Raji (cell line): ENCODE data around the gene SECISBP2.

Experiments used
- POLR2A ChIP-seq: IDR thresholded peaks from 2 replicates; pipeline ENCODE4 v1.6.1; 2011; ENCODE audit warnings: low read depth, low read length, control low read depth; ENCODE audit not compliant: insufficient read depth

SECISBP2 gene, protein sequence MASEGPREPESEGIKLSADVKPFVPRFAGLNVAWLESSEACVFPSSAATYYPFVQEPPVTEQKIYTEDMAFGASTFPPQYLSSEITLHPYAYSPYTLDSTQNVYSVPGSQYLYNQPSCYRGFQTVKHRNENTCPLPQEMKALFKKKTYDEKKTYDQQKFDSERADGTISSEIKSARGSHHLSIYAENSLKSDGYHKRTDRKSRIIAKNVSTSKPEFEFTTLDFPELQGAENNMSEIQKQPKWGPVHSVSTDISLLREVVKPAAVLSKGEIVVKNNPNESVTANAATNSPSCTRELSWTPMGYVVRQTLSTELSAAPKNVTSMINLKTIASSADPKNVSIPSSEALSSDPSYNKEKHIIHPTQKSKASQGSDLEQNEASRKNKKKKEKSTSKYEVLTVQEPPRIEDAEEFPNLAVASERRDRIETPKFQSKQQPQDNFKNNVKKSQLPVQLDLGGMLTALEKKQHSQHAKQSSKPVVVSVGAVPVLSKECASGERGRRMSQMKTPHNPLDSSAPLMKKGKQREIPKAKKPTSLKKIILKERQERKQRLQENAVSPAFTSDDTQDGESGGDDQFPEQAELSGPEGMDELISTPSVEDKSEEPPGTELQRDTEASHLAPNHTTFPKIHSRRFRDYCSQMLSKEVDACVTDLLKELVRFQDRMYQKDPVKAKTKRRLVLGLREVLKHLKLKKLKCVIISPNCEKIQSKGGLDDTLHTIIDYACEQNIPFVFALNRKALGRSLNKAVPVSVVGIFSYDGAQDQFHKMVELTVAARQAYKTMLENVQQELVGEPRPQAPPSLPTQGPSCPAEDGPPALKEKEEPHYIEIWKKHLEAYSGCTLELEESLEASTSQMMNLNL

DNA sequence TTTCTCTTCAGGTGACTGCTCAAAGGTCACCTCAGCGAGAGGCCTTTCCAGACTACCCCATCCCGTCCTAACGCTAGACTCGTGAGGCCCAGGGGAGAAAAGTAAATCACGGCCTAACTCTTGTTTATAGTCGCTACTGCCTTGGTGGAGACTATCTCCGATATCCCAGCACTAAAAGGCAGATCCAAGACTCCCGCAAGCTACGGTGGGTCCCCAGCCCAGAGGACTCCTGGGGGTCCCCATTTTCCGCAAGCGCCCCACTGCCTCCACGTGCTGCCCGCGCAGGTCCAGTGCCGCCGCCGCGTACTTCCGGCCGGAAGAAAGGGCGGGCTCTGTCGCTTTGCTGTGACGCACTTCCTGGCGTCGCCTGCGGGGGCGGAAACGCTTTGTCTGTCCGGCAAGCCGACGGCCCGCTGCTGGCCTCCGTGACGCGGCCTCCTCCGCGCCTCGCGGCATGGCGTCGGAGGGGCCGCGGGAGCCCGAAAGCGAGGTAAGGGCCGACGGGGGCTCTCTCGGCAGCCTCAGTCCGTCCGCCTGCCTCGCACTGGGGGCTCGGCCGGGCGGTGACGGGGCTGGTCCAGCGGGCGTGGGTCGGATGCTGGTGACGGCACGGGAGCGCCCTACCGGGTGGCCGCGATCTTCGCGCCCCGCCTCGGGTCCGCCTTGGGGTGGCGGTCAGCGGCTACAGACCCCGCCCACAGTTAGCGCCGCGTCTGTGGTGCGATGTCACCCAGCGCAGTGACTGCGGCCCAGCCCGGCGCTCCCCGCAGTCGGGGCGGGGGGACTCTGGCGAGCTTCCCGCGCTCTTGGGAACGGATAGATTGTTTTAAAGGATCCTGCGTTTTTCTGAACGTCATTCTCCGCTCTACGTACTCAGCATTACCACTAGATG, at the start of gene SECISBP2:
SECISBP2 (plus strand) TSS at position 378 of the 892 bp plus-strand sequence; CDS start at position 455, 77 bp downstream.
- peak; percentile 87 for TF ChIP-seq POLR2A

DNA sequence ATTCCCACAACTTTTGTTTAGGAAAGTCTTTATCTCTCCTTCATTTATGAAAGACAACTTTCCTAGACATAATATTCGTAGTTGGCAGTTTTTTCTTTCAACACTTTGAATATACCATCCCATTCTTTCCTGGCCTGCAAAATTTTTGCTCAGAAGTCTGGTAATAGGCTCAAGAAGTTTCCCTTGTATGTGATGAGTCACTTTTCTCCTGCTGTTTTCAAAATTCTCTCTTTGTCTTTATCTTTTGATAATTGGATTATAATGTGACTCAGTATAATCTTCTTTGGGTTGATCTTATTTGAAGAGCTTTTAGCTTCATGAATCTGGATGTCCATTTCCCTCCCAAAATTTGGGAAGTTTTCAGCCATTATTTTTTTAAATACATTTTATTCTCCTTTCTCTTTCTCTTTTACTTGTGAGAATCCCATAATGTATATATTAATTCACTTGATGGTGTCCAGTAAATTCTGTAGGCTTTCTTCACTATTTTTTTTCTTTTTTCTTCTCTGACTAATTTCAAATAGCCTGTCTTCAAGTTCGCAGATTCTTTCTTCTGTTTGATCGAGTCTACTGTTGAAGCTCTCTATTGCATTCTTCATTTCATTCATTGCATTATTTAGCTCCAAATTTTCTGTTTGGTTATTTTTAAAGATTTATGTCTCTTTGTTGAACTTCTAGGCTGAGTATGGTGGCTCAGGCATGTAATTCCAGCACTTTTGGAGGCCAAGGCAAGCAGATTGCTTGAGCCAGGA, 44.6 kb upstream of the SECISBP2 start:
- TF ChIP-seq POLR2A, result no peak

DNA sequence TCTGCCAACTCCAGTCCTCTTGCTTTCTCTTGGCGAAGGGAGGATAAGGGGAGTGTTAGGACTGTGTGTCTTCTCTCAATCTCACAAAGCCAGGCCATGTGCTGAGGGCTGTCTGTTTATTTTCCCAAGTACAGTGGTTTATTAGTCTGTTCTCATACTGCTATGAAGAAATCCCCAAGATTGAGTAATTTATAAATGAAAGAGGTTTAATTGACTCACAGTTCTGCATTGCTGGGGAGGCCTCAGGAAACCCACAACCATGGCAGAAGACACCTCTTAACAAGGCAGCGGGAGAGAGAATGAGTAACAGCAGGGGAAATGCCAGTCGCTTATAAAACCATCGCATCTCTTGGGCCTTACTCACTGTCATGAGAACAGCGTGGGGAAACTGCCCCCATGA, 43.5 kb upstream of the SECISBP2 start:
- no peak for TF ChIP-seq POLR2A

DNA sequence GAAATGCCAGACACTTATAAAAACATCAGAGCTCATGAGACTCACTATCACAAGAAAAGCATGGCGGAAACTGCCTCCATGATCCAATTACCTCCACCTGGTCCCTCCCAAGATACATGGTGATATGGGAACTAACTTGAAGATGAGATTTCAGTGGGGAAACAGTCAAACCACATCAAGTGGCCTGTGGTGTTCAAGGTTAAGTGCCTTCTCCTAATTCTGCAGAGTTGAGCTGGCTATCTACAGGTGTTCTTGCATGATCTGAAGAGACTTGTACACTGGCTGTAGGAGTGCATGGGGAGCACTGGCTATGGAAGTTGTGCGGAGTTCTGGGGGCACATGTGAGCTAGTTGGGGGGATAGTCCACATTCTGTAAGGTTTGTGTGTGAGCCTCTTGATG, 41.3 kb upstream of the SECISBP2 start:
- TF ChIP-seq POLR2A, result no peak

DNA sequence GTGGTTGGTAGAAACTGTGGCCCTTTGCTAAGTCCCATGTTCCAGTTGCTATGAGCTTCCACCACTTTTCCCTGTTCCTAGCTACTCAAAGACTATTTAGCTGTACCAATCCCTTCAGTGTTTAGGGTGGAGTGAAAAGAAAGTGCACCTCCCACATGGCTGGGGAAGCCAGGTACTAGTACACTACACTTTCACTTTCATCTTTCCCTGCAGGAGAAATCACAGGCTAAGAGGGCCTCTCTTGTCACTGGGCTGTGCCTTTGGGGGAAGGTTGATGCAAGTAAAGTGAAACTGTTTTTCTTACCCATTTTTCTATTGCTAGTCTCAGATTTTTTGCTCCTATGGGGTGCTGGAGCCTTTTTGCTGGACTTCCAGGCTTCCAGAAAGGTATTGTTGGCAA, 40.8 kb upstream of the SECISBP2 start:
- no peak for TF ChIP-seq POLR2A

DNA sequence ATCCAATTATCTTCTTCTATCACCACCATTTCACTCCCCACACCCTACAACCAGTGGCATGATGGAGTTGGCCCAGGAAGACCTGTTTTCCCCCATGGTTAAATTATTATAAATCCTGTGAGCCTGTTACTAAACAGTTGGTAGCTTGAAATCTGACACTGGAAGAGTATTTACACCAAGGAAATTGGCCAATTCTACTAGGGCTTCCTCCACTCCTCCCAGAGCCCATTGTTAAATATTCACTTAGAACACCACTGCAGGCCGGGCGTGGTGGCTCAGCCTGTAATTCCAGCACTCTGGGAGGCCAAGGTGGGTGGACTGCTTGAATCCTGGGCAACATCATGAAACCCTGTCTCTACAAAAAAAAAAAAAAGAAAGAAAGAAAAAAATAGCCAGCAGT, 39.7 kb upstream of the SECISBP2 start:
- TF ChIP-seq POLR2A, result no peak

DNA sequence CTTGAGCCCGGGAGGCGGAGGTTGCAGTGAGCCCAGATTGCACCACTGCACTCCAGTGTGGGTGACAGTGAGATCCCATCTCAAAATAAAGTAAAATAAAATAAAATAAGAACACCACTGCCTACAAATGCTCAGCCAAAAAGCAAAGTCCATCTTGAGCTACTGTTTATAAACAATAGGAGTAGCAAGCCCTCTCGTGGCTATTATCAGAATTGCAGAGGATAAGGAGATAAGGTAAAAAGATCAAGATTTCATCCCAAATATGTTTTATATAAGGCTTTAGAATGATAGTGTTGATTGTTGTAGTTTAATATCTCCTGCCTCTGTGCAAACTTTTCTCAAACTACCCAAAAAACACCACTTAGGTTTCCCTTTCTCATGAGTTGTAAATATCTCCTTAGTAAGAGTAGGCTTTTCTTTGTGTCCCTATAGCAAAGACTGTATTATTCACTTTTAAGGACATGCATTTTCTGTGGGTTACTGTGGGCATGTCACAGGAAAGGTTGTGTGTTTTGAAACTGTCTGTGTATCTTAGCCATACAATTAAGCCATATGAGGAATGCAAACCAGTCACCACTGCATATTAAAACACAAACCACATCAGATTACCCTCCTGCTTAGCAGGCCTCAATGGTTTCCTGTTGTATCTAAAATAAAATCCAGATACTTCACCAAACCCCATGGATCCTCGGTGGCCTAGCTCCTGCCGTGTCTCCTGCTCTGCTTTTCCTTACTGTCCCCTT, 39.1 kb upstream of the SECISBP2 start:
- no peak for TF ChIP-seq POLR2A

DNA sequence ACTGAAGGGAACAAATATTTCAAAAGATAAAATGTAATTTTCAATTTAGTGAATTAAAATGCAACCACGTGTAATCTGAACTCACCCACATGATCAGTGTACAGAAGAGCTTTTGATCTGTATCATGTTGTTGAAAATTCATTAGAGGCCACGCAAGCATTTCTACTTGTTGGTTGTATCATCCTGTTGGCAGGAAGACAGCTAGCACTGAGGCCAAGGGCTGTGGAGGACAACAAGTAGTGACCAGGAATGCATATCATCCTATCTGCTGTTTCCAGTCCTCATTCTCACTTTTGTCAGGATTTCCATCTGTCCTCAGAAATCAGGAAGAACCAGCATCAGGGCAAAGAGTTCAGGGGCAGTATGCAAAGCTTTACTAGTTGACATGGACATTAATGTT, 37.2 kb upstream of the SECISBP2 start:
- no peak for TF ChIP-seq POLR2A

DNA sequence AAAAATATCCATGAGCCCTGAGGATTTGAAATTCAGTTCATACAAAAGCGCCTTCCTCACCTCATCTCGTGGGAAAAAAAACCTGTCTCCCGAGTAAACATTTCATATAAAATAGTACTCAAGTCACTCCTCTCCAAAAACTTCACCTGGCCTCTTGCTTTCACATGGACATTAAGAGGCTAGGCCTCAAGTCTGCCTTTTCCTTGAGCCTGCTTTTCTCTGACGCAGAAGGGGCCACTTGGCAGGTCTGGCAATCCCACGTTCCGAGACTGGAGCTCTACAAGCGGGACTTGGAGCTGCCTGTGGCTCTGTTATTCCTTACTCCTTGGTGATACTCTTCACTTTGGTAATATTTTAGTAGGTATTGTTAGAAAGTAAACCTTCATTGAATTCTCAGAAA, 34.2 kb upstream of the SECISBP2 start:
- TF ChIP-seq POLR2A, result no peak

DNA sequence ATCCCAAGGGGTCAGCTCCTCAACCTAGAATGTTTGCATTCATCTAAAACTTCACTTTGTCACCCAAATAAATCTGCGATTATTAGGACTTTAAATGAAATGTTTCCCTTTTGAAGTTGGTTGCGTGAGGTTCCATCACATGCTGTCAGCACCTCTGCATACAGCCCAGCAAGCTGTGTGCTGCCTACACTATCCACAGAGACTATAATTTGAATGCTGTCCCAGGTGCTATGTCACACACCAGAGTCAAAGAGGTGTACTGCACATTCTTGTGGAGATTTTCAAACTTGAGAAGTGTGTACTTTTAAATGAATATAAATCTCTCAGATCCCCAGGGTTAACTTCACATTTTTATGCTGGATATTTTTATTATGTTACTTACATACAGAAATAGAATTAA, 26.6 kb upstream of the SECISBP2 start:
- no peak for TF ChIP-seq POLR2A

DNA sequence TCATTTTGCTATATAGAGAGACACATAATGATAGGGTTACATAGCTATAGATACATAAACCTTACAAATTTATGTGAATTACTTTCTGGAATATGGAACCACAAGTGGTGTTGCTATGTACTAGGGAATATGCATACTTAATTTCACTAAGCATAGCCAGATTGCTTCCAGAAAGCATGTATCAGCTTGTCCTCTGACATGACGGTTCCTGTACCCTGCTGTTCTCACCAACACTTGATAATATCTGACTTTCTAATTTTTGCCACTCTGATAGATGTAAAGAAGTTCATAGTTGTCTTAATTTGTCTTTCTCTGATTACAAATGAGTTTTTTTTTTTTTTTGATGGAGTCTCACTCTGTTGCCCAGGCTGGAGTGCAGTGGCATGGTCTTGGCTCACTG, 25.3 kb upstream of the SECISBP2 start:
- TF ChIP-seq POLR2A, result no peak

DNA sequence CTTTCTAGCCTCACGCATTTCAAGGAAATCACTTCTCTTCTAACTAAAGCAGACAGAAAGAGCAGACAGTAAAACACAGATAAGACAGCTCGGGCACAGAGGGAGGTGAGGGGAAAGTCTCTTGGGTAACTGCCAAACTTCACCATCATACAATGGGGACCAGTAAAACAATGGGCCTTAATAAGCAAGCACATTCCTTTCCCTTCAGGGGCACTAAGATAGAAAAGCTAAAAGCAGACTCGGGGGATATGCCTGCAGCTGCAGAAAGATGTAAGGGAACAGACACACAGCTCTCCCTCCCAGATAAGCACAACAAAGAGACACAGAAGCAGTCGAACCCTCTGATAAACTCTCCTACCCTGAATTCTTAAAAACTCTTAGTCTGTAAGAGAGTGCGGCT, 22.9 kb upstream of the SECISBP2 start:
- TF ChIP-seq POLR2A, result no peak

DNA sequence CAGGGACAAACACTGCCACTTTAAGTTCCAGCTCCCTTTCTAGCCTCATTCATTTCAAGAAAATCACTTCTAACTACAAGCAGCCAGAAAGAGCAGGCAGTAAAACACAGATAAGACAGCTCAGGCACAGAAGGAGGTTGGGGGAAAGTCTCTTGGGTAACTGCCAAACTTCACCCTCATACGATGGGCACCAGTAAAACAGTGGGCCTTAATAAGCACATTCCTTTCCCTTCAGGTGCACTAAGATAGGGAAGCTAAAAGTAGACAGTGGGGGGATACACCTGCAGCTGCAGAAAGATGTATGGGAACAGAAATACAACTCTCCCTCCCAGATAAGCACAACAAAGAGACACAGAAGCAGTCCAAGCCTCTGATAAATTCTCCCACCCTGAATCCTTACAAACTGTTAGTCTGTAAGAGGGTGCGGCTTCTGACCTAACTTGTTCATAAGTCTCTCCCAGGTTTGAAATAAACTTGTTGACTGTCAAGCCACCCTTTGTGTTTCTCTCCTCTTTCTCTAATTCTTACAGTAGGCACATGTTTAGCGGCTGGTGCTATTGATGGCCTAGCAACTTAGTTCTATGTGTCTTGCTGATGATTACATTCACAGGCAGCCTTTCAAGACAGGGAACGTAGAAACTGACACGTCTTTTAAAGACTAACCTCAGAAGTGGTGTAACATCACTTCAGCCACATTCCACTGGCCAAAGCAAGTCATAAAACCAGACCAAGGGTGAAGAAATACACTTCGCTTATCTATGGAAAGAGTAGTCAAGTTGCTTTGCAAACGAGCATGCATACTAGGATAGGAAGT, 14.1 kb upstream of the SECISBP2 start:
- peak; percentile 6; the same call in 1 of the 2 replicates for TF ChIP-seq POLR2A
